HL-60 (cell line): ENCODE data around the gene C21orf58.

Experiments
- GABPA ChIP-seq: IDR thresholded peaks from 2 replicates; pipeline ENCODE4 v1.6.1; 2012; ENCODE audit warnings: low read depth
- POLR2AphosphoS5 ChIP-seq: IDR thresholded peaks from 2 replicates; pipeline ENCODE4 v1.6.1; 2012; ENCODE audit warnings: low read depth
- TF ChIP-seq, protein P1 (sequence below): IDR thresholded peaks from one replicate; pipeline ENCODE4 v1.5.1; 2011; ENCODE audit warnings: low read length, control low read depth, inconsistent platforms; ENCODE audit not compliant: insufficient read depth
- TF ChIP-seq, protein P2 (sequence below): IDR thresholded peaks from 2 replicates; pipeline ENCODE4 v1.6.1; 2012; ENCODE audit warnings: low read depth; ENCODE audit not compliant: insufficient replicate concordance

DNA sequence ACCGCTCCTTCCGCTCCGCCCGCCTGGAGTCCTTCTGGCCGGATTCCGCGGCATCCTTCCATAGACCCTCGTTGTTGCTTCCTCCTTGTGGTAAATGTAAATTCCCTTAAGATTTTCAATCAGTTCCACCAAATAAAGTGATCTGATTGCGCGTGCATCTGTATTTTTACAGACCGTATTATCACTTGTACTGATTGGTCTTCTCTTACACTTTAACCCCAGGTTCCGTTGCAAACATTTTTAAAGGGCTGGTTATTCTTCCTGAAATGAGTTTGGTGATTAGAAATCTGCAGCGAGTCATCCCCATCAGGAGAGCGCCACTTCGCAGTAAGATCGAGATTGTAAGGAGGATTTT, 37.0 kb downstream of the C21orf58 start:
- TF ChIP-seq, protein P1, sequence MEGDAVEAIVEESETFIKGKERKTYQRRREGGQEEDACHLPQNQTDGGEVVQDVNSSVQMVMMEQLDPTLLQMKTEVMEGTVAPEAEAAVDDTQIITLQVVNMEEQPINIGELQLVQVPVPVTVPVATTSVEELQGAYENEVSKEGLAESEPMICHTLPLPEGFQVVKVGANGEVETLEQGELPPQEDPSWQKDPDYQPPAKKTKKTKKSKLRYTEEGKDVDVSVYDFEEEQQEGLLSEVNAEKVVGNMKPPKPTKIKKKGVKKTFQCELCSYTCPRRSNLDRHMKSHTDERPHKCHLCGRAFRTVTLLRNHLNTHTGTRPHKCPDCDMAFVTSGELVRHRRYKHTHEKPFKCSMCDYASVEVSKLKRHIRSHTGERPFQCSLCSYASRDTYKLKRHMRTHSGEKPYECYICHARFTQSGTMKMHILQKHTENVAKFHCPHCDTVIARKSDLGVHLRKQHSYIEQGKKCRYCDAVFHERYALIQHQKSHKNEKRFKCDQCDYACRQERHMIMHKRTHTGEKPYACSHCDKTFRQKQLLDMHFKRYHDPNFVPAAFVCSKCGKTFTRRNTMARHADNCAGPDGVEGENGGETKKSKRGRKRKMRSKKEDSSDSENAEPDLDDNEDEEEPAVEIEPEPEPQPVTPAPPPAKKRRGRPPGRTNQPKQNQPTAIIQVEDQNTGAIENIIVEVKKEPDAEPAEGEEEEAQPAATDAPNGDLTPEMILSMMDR: no peak
- TF ChIP-seq POLR2AphosphoS5 (no peak), GABPA (no peak)
- TF ChIP-seq, protein P2, sequence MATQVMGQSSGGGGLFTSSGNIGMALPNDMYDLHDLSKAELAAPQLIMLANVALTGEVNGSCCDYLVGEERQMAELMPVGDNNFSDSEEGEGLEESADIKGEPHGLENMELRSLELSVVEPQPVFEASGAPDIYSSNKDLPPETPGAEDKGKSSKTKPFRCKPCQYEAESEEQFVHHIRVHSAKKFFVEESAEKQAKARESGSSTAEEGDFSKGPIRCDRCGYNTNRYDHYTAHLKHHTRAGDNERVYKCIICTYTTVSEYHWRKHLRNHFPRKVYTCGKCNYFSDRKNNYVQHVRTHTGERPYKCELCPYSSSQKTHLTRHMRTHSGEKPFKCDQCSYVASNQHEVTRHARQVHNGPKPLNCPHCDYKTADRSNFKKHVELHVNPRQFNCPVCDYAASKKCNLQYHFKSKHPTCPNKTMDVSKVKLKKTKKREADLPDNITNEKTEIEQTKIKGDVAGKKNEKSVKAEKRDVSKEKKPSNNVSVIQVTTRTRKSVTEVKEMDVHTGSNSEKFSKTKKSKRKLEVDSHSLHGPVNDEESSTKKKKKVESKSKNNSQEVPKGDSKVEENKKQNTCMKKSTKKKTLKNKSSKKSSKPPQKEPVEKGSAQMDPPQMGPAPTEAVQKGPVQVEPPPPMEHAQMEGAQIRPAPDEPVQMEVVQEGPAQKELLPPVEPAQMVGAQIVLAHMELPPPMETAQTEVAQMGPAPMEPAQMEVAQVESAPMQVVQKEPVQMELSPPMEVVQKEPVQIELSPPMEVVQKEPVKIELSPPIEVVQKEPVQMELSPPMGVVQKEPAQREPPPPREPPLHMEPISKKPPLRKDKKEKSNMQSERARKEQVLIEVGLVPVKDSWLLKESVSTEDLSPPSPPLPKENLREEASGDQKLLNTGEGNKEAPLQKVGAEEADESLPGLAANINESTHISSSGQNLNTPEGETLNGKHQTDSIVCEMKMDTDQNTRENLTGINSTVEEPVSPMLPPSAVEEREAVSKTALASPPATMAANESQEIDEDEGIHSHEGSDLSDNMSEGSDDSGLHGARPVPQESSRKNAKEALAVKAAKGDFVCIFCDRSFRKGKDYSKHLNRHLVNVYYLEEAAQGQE: no peak
